GM21367 (cell line): ENCODE data around the gene SRI.

Source experiments
- ATAC-seq: cut with Tn5 transposase; IDR thresholded peaks from one replicate; pipeline ENCODE4 v1.9.1; 2021; ENCODE audit not compliant: unreplicated experiment

Gene SRI

GRCh38 chr7:88226201-88226600 lies 6.4 kb upstream of the SRI start:
- no peak for ATAC-seq

- ATAC-seq = no peak
Measured at GRCh38 chr7:88224601-88225275, 4.9 kb upstream of the SRI start.

- ATAC-seq = no peak
Measured at GRCh38 chr7:88223265-88223664, 3.4 kb upstream of the SRI start.

GRCh38 chr7:88218836-88219605 lies 817 bp downstream of the SRI start:
- peak; percentile 33 for ATAC-seq

GRCh38 chr7:88218429-88218745 lies 1.5 kb downstream of the SRI start:
- ATAC-seq = no peak

GRCh38 chr7:88217675-88218428 lies 2.0 kb downstream of the SRI start:
- peak; percentile 72 for ATAC-seq

GRCh38 chr7:88216276-88216675 lies 3.6 kb downstream of the SRI start:
- no peak for ATAC-seq

GRCh38 chr7:88215295-88215694 lies 4.5 kb downstream of the SRI start:
- ATAC-seq = no peak

GRCh38 chr7:88214456-88214855 lies 5.4 kb downstream of the SRI start:
- ATAC-seq = no peak

GRCh38 chr7:88212918-88213317 lies 6.9 kb downstream of the SRI start:
- no peak for ATAC-seq

- ATAC-seq = no peak
Measured at GRCh38 chr7:88208521-88208920, 11.3 kb downstream of the SRI start.

- no peak for ATAC-seq
Measured at GRCh38 chr7:88206254-88206653, 13.6 kb downstream of the SRI start.

- ATAC-seq = no peak
Measured at GRCh38 chr7:88205179-88205578, 14.7 kb downstream of the SRI start.

- ATAC-seq = no peak
Measured at GRCh38 chr7:88204525-88205110, 15.2 kb downstream of the SRI start.

- no peak for ATAC-seq
Measured at GRCh38 chr7:88203401-88203800, 16.4 kb downstream of the SRI start.

- no peak for ATAC-seq
Measured at GRCh38 chr7:88202799-88203198, 17.0 kb downstream of the SRI start.

- no peak for ATAC-seq
Measured at GRCh38 chr7:88202278-88202677, 17.6 kb downstream of the SRI start.

GRCh38 chr7:88201305-88201704 lies 18.5 kb downstream of the SRI start:
- ATAC-seq = no peak

- no peak for ATAC-seq
Measured at GRCh38 chr7:88200789-88201188, 19.0 kb downstream of the SRI start.

- no peak for ATAC-seq
Measured at GRCh38 chr7:88200261-88200660, 19.6 kb downstream of the SRI start.

- ATAC-seq = no peak
Measured at GRCh38 chr7:88191911-88192310, 27.9 kb downstream of the SRI start.

GRCh38 chr7:88185650-88186049 lies 34.2 kb downstream of the SRI start:
- no peak for ATAC-seq
